ENCODE results near the gene ATP10B.

Gene ATP10B

DNA sequence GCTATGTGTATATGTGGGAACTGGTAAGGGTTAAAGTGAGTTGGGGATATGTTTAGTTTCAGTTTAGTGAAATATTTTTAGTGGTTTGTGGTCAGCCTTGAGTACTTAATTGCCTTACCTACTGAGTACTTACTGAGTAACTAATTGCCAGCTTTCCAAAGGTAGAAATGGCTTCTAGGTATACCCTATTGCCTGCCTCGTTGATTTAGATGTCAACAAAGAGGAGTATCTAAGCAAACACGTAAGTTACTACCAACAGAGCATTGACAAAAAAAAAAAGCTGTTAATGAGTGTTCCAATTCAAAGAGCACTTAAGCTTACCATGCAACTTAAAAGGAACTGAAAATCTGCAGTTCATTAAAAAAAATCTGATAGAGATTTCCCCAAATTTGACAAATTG lies 8.8 kb downstream of the ATP10B start:
- H3K4me3 ChIP-seq (ENCODE audit: low read depth, low read length) = no peak overlapping the region
- TF ChIP-seq, protein P1, sequence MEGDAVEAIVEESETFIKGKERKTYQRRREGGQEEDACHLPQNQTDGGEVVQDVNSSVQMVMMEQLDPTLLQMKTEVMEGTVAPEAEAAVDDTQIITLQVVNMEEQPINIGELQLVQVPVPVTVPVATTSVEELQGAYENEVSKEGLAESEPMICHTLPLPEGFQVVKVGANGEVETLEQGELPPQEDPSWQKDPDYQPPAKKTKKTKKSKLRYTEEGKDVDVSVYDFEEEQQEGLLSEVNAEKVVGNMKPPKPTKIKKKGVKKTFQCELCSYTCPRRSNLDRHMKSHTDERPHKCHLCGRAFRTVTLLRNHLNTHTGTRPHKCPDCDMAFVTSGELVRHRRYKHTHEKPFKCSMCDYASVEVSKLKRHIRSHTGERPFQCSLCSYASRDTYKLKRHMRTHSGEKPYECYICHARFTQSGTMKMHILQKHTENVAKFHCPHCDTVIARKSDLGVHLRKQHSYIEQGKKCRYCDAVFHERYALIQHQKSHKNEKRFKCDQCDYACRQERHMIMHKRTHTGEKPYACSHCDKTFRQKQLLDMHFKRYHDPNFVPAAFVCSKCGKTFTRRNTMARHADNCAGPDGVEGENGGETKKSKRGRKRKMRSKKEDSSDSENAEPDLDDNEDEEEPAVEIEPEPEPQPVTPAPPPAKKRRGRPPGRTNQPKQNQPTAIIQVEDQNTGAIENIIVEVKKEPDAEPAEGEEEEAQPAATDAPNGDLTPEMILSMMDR (IDR thresholded peaks at IDR 0.05; ENCODE audit: low read depth, low read length, missing control alignments) = no peak
- in situ Hi-C loops (cut with HindIII; ENCODE audit: low sequenced_read_pairs) = no loop called here
- no peak for DNase-seq (ENCODE audit: low read depth)

- H3K4me3 ChIP-seq (ENCODE audit: low read depth, low read length) = no peak overlapping the region
- no peak for DNase-seq (ENCODE audit: low read depth)
- in situ Hi-C loops (cut with HindIII; ENCODE audit: low sequenced_read_pairs) = no loop called here
- TF ChIP-seq, protein P1 (IDR thresholded peaks at IDR 0.05; ENCODE audit: low read depth, low read length, missing control alignments) = no peak
These were observed 14.0 kb downstream of the ATP10B start for GRCh38 chr5:160837749-160838593.

- DNase-seq (ENCODE audit: low read depth) = no peak
- in situ Hi-C loops (cut with HindIII; ENCODE audit: low sequenced_read_pairs) = no loop called here
- TF ChIP-seq, protein P1 (IDR thresholded peaks at IDR 0.05; ENCODE audit: low read depth, low read length, missing control alignments) = no peak
- no peak overlapping the region for H3K4me3 ChIP-seq (ENCODE audit: low read depth, low read length)
These were observed 14.8 kb downstream of the ATP10B start for GRCh38 chr5:160837211-160837610.

DNA sequence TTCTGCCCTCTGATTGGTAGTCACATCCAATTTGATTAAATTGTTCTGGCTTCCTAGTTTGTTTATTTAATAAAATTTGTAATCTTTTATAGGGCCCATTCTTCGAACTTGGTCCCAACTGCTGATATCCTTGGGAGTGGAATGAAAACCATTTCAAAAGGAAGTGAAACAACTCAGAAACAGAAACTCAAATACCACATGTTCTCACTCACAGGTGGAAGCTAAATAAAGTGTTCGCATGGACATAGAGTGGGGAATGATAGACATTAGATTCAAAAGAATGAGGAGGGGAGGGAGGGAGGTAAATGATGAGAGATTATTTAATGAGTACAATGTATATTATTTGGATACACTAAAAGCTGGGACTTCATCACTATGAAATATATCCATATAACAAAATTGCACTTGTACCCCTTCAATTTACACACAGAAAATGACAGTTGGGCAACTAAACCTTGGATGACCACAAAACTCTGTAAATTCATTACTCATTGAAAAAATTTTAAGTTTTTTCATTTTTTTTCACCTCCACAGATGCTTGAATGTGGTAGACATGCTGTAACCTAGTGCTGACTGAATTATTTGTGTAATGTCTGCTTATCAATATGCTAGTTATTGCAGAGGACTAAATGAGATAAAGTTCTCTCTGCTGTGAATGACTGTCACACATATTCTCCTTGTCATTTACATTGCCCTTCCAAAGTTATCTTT lies 16.0 kb downstream of the ATP10B start:
- TF ChIP-seq, protein P1 (IDR thresholded peaks at IDR 0.05; ENCODE audit: low read depth, low read length, missing control alignments) = no peak
- H3K4me3 ChIP-seq (ENCODE audit: low read depth, low read length) = no peak overlapping the region
- DNase-seq (ENCODE audit: low read depth) = no peak
- in situ Hi-C loops (cut with HindIII; ENCODE audit: low sequenced_read_pairs) = no loop called here

DNA sequence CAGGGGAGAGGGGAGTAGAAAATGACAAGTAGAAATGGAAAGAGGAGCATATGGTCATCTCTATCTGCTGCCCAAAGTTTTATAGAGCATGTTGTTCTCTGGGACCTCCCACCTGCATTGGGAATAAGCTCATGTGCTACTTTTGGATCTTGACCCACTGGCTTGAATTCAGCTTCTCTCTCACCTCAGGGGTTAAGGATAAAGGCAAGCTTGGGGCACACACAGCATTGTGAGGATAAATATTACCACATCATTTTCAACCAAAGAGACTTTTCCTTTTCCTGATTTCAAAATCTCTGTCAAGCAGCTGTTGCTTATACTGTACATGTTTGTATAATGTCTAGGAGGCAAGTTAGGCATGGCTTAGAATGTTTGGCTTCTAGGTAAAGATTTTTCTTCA lies 16.6 kb downstream of the ATP10B start:
- TF ChIP-seq, protein P1 (IDR thresholded peaks at IDR 0.05; ENCODE audit: low read depth, low read length, missing control alignments) = no peak
- no peak for DNase-seq (ENCODE audit: low read depth)
- in situ Hi-C loops (cut with HindIII; ENCODE audit: low sequenced_read_pairs) = no loop called here
- no peak overlapping the region for H3K4me3 ChIP-seq (ENCODE audit: low read depth, low read length)

- in situ Hi-C loops (cut with HindIII; ENCODE audit: low sequenced_read_pairs) = no loop called here
- TF ChIP-seq, protein P1 (IDR thresholded peaks at IDR 0.05; ENCODE audit: low read depth, low read length, missing control alignments) = no peak
- no peak for DNase-seq (ENCODE audit: low read depth)
- H3K4me3 ChIP-seq (ENCODE audit: low read depth, low read length) = no peak overlapping the region
These were observed 18.2 kb downstream of the ATP10B start for GRCh38 chr5:160833806-160834205.

Data from astrocyte of the cerebellum (primary cell).